ENCODE results near the gene PDZRN3. TPM values are rescaled to one million over a fixed set of nuclear protein-coding genes. Genes with fewer than 3 reads are reported as not detected.

The PDZRN3 gene
- polyA plus RNA-seq, 1 donor, result 91.6 TPM

DNA sequence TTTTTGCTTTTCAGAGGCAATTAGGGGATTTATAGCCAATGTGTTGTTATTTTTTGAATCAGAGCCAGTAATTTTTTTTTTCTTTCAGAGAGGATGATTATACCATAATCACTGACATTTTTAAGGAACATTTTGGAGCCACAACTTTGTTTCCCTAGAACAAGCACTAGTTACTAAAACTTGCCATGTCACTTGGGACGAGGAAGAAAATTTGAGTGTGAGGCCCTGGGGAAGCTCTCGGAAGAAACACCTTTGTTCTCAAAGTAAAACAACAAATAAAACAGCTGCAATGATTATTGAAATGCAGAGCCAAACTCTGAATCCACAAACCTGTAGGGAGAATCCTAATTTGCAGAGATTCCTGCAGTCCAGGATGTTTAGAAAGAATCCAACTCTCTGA lies 69.7 kb downstream of the PDZRN3 start:
- no peak for DNase-seq

GRCh38 chr3:73552700-73553099 lies 72.0 kb downstream of the PDZRN3 start:
- DNase-seq, result no peak

DNA sequence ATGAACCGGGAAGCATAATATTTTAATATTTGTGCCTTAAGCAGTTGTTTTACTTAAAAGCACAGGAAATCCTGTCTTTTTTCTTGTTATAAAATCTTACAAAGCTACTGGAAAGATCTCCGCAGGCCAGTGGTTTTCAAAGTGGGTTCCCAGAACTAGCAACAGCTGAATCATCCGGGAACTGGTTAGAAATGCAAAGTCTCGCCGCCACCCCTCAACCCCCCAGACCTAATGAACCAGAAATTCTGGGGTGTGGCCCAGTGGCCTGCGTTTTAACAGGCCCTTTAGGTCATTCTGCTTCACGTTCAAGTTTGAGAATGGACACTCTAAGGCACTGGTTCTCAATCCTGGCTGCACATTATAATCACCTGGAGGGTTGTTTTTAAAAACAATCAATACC lies 74.7 kb downstream of the PDZRN3 start:
- no peak for DNase-seq

DNA sequence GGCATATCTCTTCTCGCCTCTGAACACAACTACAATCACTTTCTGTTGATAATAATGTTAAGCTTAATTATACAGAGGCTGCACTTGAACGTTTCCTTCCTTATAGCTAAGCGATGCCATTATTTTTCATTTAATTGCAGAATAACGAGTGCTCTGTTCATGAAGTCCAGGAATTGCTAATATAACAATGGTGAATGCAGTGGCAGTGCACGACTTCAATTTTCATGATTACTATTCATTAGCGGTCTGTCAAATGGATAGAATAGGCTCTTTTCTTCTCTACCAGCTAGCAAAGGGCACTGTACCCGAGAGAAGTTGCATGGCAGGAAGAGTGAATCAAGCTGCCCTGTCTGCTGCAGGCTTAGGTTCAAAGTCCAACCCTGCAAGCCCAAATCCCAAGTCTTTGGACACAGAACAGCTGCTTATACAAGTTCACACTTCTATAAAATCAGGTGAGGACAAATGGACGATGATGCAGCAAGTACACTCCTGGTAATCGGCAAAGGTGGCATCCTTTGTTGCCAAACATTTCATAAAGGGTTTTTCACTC lies 75.6 kb downstream of the PDZRN3 start:
- DNase-seq, result no peak

- DNase-seq, result no peak
Observed at GRCh38 chr3:73548436-73548835, 76.3 kb downstream of the PDZRN3 start.

DNA sequence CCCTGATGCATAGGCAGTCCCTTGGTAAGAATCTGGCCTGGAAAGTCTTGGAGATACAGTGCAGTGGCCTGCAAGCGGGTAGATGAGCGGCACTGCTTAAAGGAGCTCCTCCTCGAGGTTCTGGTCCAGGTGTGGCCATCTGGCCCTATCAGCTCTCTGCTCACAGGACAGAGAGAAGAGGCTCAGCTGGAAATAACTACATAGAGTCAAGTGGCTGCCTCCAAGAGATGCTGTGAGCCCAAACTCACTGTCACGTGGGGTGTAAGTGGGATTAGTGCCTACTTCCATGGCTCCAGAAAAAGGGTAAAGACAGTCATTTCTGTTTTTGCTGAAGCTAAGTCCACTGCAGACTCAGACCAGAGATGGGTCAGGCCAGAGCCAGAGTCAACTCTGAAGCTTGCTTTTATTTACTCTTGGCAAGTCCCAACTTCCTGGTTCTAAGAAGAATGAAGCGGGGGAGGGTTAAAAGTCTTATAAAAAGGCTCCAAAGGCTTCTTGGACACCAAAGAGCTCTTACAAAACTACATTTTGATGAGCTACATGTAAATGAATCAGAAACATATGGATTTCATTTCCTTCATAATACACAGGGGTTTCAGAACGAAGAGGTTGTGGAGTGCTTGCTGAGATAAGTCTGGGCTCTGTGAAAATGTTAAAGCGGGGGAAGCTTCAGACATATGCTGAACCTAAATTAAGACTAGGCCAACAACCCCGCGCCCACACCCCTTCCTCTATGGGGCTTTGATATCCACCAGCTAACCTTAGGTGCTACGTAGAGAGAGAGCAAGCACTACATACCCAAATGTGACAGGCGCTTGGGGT lies 77.1 kb downstream of the PDZRN3 start:
- DNase-seq, result peak; percentile 78

- DNase-seq, result no peak
Observed at GRCh38 chr3:73546961-73547360, 77.8 kb downstream of the PDZRN3 start.

DNA sequence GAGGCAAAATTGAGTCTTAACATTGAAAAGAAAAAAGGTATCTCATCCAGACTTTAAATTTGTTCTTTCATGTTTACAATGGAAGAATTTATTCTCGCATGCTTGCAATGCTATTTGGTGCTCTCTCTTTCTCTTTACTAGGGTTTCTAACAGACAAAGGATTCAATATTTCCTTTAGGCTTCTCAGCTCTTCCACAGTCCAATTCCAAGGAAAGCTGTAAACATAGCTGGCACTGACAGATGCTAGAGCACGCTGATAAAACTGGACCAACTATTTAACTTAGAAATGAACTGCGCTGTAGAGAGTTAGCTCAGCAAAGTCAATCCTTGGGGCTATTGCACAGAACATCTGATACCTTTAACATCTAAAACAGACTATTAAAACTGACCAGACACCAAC lies 81.3 kb downstream of the PDZRN3 start:
- no peak for DNase-seq

DNA sequence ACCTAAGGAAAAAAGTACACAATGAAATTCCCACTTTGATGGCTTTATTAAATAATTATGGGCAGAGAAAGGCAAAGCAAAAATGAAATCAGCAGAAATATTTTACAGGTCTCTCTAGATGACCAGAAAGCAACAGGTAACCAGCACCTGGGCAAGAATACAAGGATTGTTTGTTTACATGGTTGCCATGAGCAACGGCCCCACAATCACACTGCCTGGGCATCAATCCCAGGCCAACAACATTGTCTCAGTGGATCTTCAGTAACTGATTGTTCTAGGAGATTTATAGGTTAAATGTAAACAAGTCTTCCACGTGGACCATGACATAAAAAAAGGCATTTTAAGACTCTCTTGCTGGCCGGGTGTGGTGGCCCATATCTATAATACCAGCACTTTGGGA lies 82.6 kb downstream of the PDZRN3 start:
- DNase-seq, result no peak

DNA sequence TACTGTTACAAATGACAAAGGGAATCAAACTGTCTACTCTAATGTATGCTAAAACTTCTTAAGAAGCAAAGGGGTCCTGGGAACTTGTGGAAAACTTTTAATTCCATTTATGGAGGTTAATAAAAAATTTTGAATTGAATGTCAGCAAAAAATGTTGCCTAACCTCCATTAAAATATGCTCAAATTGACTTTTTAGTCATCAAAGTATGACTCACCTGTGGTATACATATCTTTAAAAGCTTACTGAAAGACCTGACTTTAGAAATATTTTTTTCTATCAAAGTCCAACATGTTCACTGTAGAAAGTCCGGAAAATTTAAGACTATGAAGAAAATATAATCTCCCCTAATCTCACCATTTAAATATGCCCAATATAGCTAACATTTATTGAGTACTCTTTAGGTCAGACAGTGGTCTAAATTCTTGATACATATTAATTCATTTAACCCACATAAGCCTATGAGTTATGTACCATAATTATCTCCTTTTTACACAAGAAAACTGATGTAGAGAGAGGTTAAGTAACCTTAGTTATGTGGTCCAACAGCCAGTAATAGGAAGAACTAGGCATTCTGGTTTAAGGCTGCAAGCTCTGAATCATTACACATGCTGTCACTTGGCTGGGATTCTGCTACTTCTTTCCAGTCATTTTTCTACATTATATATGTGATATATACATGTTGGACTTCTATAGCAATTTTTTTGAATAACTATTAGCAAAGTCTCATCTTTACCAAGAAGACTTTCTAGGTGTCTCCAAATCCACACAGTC lies 83.6 kb downstream of the PDZRN3 start:
- DNase-seq, result no peak

GRCh38 chr3:73538486-73538885 lies 86.3 kb downstream of the PDZRN3 start:
- no peak for DNase-seq

DNA sequence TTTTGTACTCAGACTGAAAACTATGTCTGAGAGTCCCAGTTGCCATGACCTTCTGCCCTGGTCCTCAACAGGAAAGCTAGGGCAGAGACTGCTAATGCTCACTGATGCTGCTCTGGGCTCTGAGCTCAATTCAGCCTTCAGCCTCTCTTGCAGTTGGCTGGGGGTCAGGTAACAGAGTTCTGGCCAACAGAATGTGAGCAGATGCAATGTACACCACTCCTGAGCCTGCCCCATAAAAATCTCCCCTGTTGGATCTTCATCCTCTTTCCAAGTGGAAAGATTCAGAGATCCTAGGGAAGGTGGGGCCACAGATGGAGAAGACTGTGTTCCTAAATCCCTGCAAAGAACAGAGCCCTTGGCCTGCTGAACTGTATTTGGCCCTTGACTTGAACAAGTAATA lies 87.8 kb downstream of the PDZRN3 start:
- DNase-seq, result peak; percentile 26

- no peak for DNase-seq
Observed at GRCh38 chr3:73536336-73536895, 88.3 kb downstream of the PDZRN3 start.

DNA sequence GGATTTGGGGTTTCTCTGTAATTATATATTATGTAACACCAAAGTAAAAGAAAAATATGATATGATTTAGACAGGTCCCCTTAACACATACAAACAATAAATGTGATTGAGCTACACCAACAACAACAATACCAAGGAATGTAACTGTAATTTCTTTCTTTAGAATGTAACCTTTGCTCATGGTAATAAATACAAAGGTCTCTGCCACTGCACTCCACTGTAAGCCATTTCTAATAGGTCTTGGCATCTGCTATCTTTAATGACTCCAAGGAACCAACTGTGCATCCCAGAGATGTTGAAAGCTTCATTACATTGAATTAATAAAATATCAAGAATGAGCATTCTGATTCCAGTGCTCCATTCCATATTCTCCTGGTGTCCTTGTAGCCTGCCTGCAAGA lies 88.8 kb downstream of the PDZRN3 start:
- no peak for DNase-seq

- no peak for DNase-seq
Observed at GRCh38 chr3:73535137-73535536, 89.6 kb downstream of the PDZRN3 start.

GRCh38 chr3:73530022-73530396 lies 94.7 kb downstream of the PDZRN3 start:
- DNase-seq, result no peak

- DNase-seq, result no peak
Observed at GRCh38 chr3:73529308-73530021, 95.3 kb downstream of the PDZRN3 start.

DNA sequence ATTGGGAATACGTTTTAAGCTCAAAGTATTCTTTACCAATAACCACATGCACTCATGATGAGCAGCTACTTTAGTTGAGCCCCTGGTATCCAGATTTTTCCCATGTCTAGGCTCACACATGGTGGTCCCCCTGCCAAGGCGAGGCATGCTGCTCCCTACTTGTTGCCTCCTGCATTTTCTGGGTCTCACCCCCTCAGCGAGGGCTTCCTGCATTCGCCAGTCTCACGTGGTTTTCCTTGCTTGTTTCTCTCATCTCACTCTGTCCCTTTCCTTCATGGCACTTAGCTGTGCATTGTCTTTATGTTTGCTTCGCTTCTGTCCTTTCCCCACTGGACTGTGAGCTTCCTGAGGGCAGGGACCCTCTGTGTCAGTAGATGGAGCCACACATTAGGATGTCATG lies 99.2 kb downstream of the PDZRN3 start:
- no peak for DNase-seq

- no peak for DNase-seq
Observed at GRCh38 chr3:73523661-73524060, 101.1 kb downstream of the PDZRN3 start.

- no peak for DNase-seq
Observed at GRCh38 chr3:73521734-73522336, 102.9 kb downstream of the PDZRN3 start.

DNA sequence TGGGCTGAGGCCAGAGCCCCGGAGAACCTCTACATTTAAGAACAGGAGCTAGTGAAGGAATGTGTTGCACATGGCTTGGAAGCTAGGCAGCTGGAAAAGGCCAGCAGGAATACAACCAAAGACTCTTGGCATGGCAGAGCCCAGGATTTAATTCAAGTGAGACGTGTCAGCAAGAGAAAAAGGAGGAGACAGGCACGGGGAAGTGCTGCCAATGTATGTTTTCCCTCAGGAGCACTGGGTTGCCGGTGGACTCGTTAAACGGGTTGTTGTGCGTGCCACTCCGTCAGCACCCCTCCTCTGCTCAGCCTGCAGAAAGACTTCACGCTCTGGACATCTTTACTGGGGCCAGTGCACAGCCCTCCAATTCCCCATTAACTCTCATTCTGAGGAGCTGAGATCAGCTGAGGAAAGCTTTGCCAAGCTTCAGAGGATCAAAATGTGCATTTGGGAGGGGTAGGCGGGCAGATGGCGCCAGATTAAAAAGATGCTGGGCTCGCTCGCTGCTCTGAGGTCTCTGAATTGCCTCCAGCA lies 103.7 kb downstream of the PDZRN3 start:
- DNase-seq, result peak; percentile 87

DNA sequence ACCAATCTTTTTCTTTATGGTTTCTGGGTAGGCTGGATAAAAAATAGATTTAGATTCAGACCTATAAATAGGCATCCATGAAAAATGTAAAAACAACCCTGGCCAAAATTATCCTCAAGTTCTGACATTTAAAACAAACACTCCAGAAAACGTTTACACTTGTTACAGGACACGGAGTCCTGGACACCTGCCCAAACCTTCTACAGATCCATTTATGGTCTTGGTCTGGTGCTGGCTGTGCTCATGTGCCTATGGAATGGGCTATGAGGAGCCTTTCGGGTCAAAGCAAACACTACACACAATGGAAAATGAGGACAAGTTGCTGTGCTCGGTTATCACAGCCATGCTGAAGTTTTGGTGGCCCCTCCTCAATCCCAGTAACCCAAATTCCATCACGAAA lies 108.1 kb downstream of the PDZRN3 start:
- DNase-seq, result no peak
